Naive thymus-derived CD4-positive, alpha-beta T cell (primary cell): ENCODE data around the gene TTC36. TPM values are rescaled to one million over a fixed set of nuclear protein-coding genes. Genes with fewer than 3 reads are reported as not detected.
A peak's percentile ranks its signal among the peaks of the same experiment; 100 is the strongest.
"Not testable (repeated sequence)": the region's sequence is repeated elsewhere in the genome, so short reads cannot be mapped to it uniquely, and the experiment has no call there.

ENCODE experiments used
- ATAC-seq: fragments of 150-1000 bp; cut with Tn5 transposase; 2 replicates; pipeline ENCODE4 v1.10.0; 2021; ENCODE audit warnings: mild to moderate bottlenecking, moderate library complexity
- CTCF ChIA-PET: fragments of 350-600 bp; sonication (Branson Sonifier 250); formaldehyde crosslinking; loops from one replicate; lab custom pipeline; 2021; ENCODE audit warnings: antibody characterized with exemption; lab: Charles Lee
- POLR2A ChIA-PET: fragments of 350-600 bp; sonication (Branson Sonifier 250); formaldehyde crosslinking; loops from one replicate; lab custom pipeline; 2021; ENCODE audit warnings: antibody characterized with exemption, inconsistent platforms; lab: Charles Lee
- DNase-seq, 9 donors: peaks; one replicate each; pipeline versions ENCODE4 v3.0.0 to v3.0.0-alpha.2; 2020 to 2022; ENCODE audit warnings: mixed read lengths in 1 of 9
- H3K27ac ChIP-seq: one replicate; pipeline ENCODE4 v1.7.0; 2013; ENCODE audit warnings: mild to moderate bottlenecking, low read depth, low read length, moderate library complexity
- H3K27me3 ChIP-seq, 2 donors: one replicate each; pipeline ENCODE4 v1.7.0; 2013; ENCODE audit warnings: low read length in 2 of 2, mild to moderate bottlenecking in 2 of 2, moderate library complexity in 2 of 2; ENCODE audit not compliant: control insufficient read depth in 2 of 2, insufficient read depth in 2 of 2
- H3K36me3 ChIP-seq, 3 experiments: 1 replicate in 2 of 3; 2 replicates in 1 of 3; pipeline ENCODE4 v1.7.0; 2013; ENCODE audit warnings: low read length in 3 of 3, mild to moderate bottlenecking in 3 of 3, moderate library complexity in 1 of 3; ENCODE audit not compliant: insufficient read depth in 3 of 3, control insufficient read depth in 2 of 3
- H3K4me1 ChIP-seq, 2 donors: one replicate each; pipeline ENCODE4 v1.7.0; 2013; ENCODE audit warnings: low read length in 2 of 2, mild to moderate bottlenecking in 2 of 2, moderate library complexity in 1 of 2; ENCODE audit not compliant: control insufficient read depth in 2 of 2, insufficient read depth in 2 of 2
- H3K4me3 ChIP-seq: 2 replicates; pipeline ENCODE4 v1.7.0; 2013; ENCODE audit warnings: mild to moderate bottlenecking, low read length
- H3K9me3 ChIP-seq, 3 experiments: 1 replicate in 2 of 3; 2 replicates in 1 of 3; pipeline ENCODE4 v1.7.0; 2013; ENCODE audit warnings: low read length in 3 of 3; ENCODE audit not compliant: control insufficient read depth in 2 of 3
- H3K27ac Mint-ChIP-seq, 9 donors: one replicate each; pipeline ENCODE4 v1.8.0; 2020 to 2022; ENCODE audit warnings: mixed read lengths in 9 of 9, mild to moderate bottlenecking in 8 of 9, moderate library complexity in 5 of 9, inconsistent platforms in 2 of 9
- H3K27me3 Mint-ChIP-seq, 5 donors: one replicate each; pipeline ENCODE4 v1.8.0; 2021 to 2022; ENCODE audit warnings: mixed read lengths in 5 of 5, mild to moderate bottlenecking in 1 of 5
- H3K36me3 Mint-ChIP-seq, 5 donors: one replicate each; pipeline ENCODE4 v1.8.0; 2020 to 2022; ENCODE audit warnings: mixed read lengths in 5 of 5, mild to moderate bottlenecking in 3 of 5, inconsistent platforms in 1 of 5
- H3K4me1 Mint-ChIP-seq, 7 donors: one replicate each; pipeline ENCODE4 v1.8.0; 2020 to 2022; ENCODE audit warnings: mixed read lengths in 7 of 7, mild to moderate bottlenecking in 3 of 7, inconsistent platforms in 1 of 7
- H3K4me3 Mint-ChIP-seq, 10 donors: one replicate each; pipeline ENCODE4 v1.8.0; 2020 to 2022; ENCODE audit warnings: mild to moderate bottlenecking in 10 of 10, mixed read lengths in 10 of 10, moderate library complexity in 6 of 10, inconsistent platforms in 2 of 10
- H3K9me3 Mint-ChIP-seq, 11 donors: one replicate each; pipeline ENCODE4 v1.8.0; 2020 to 2022; ENCODE audit warnings: mixed read lengths in 11 of 11, mild to moderate bottlenecking in 4 of 11, inconsistent platforms in 1 of 11, moderate library complexity in 1 of 11
- intact Hi-C, 2 donors: fragments of 100-400 bp; cut with micrococcal nuclease; formaldehyde crosslinking; loops; one replicate each; pipeline ENCODE4 v1.15.1; 2023
- polyA plus RNA-seq, 2 donors: library from polyadenylated mRNA; unstranded; fragments of 300-500 nt; fragmentation: Illumina TruSeq; gene quantifications; one replicate each; pipeline ENCODE4 v1.2.3, GENCODE V29; 2021
- total RNA-seq, 6 experiments: library from RNA in 5 of 6; stranded (reverse) in 5 of 6; gene quantifications; 1 replicate in 5 of 6; 2 replicates in 1 of 6; pipeline ENCODE4 v1.2.3 and lab custom pipeline; 2021 to 2026

TTC36 gene
- total and polyA plus RNA-seq, 7 experiments from 2014 or later = 0.29 to 2.7 (median 1.1) TPM

GRCh38 chr11:118570787-118571186 lies 43.5 kb downstream of the TTC36 start:
- peak overlapping the region; percentile 100 for H3K27ac ChIP-seq
- H3K27me3 Mint-ChIP-seq = no peaks in the 10 kb centered on the region
- POLR2A ChIA-PET = interaction anchor here (0.6 to 3.8 kb wide), 5 partner anchors 9 to 213 kb away, joined by 3 to 27 read pairs (median 3); no protein-coding TSS in a partner anchor
- peak overlapping the region in 6 of 10 donors; percentile 10 to 99 (median 64) for H3K4me3 Mint-ChIP-seq
- peaks cover 25 to 31% of the 10 kb centered on the region in 2 donors for H3K4me1 ChIP-seq
- DNase-seq = no peak
- no peak overlapping the region for H3K4me3 ChIP-seq
- H3K27ac Mint-ChIP-seq = peak overlapping the region in 8 of 9 donors; percentile 92 to 98 (median 98)
- H3K36me3 ChIP-seq = peaks cover 0 to 7% (median 0%) of the 10 kb centered on the region in 3 experiments
- H3K36me3 Mint-ChIP-seq = peaks cover 0 to 7% (median 0%) of the 10 kb centered on the region in 5 donors
- H3K4me1 Mint-ChIP-seq = peaks cover 29 to 47% (median 40%) of the 10 kb centered on the region in 7 donors
- no peaks in the 10 kb centered on the region for H3K9me3 ChIP-seq
- CTCF ChIA-PET = no interaction called here
- no peaks in the 10 kb centered on the region for H3K27me3 ChIP-seq
- H3K9me3 Mint-ChIP-seq = peaks cover 0 to 2% (median 0%) of the 10 kb centered on the region in 11 donors
- ATAC-seq = no peak
- intact Hi-C loops = loop anchor here (5.0 kb wide), 5 partner anchors 228 to 583 kb away; partner anchors contain the start of genes BCL9L (in 1 of the 2), CD3D (in 1 of the 2), CD3G (in 1 of the 2) and CENATAC (in 1 of the 2)

- H3K9me3 ChIP-seq, H3K36me3 ChIP-seq, H3K9me3 Mint-ChIP-seq, ATAC-seq, H3K27me3 ChIP-seq, H3K27me3 Mint-ChIP-seq, H3K36me3 Mint-ChIP-seq: not testable (repeated sequence)
- Histone ChIP-seq H3K4me3 (peak overlapping the region; percentile 98), H3K27ac (peak overlapping the region; percentile 100), H3K4me1 (peaks cover 26 to 36% of the 10 kb centered on the region in 2 donors)
- H3K27ac Mint-ChIP-seq = peak overlapping the region; percentile 92 to 98 (median 98)
- POLR2A ChIA-PET = interaction anchor here (0.6 to 3.8 kb wide), 17 partner anchors 8 to 809 kb away, joined by 3 to 27 read pairs (median 3); partner anchors contain the start of genes CENATAC, KMT2A, RPS25 and TRAPPC4
- peak in 3 of 9 donors; percentile 4 to 23 (median 11) for DNase-seq
- H3K4me1 Mint-ChIP-seq = peaks cover 32 to 51% (median 45%) of the 10 kb centered on the region in 7 donors
- peak overlapping the region; percentile 83 to 99 (median 96) for H3K4me3 Mint-ChIP-seq
- CTCF ChIA-PET = interaction anchor here (0.7 kb wide), 1 partner anchor 236 kb away, joined by 4 read pairs; no protein-coding TSS in a partner anchor
- intact Hi-C loops = loop anchor here (1.0 to 5.0 kb wide), 12 partner anchors 37 to 584 kb away; partner anchors contain the start of genes ATP5MG (in 2 of the 2), CENATAC (in 2 of the 2), BCL9L (in 1 of the 2) and CD3D (in 1 of the 2)
These were observed 44.4 kb downstream of the TTC36 start for GRCh38 chr11:118571701-118572060.

GRCh38 chr11:118572061-118572980 lies 45.0 kb downstream of the TTC36 start, which contains the start of gene ARCN1:
Gene ARCN1, plus strand, starts transcription at chr11:118572409. Its CDS starts 139 bp downstream, at chr11:118572548.
- POLR2A ChIA-PET = interaction anchor here (0.6 to 3.8 kb wide), 19 partner anchors 8 to 809 kb away, joined by 3 to 27 read pairs (median 3); partner anchors contain the start of genes CENATAC, KMT2A, RPS25 and TRAPPC4
- DNase-seq (peak; percentile 58 to 82 (median 79)), ATAC-seq (peak; percentile 94)
- Mint-ChIP-seq H3K4me1 (peaks cover 35 to 58% (median 50%) of the 10 kb centered on the region in 7 donors), H3K4me3 (peak within 1 kb of the TSS; percentile 83 to 99 (median 96)), H3K9me3 (peaks cover 0 to 2% (median 0%) of the 10 kb centered on the region in 11 donors), H3K27ac (peak within 1 kb of the TSS; percentile 92 to 98 (median 98)), H3K36me3 (peaks cover 0 to 9% (median 2%) of the 10 kb centered on the region in 5 donors), H3K27me3 (no peaks in the 10 kb centered on the region)
- CTCF ChIA-PET = interaction anchor here (0.7 to 1.3 kb wide), 2 partner anchors 37 to 236 kb away, joined by 3 to 4 read pairs; no protein-coding TSS in a partner anchor
- Histone ChIP-seq H3K27ac (peak within 1 kb of the TSS; percentile 100), H3K4me1 (peaks cover 26 to 36% of the 10 kb centered on the region in 2 donors), H3K27me3 (no peaks in the 10 kb centered on the region), H3K4me3 (peak within 1 kb of the TSS; percentile 98), H3K36me3 (peaks cover 0 to 10% (median 0%) of the 10 kb centered on the region in 3 experiments), H3K9me3 (no peaks in the 10 kb centered on the region)
- intact Hi-C loops = loop anchor here (1.0 to 5.0 kb wide), 12 partner anchors 36 to 585 kb away; partner anchors contain the start of genes ATP5MG (in 2 of the 2), CENATAC (in 2 of the 2), BCL9L (in 1 of the 2) and CD3D (in 1 of the 2)

- POLR2A ChIA-PET = interaction anchor here (1.1 to 3.8 kb wide), 6 partner anchors 11 to 254 kb away, joined by 3 to 27 read pairs (median 5); partner anchors contain the start of gene KMT2A
- peak overlapping the region; percentile 83 to 99 (median 96) for H3K4me3 Mint-ChIP-seq
- peaks cover 26 to 36% of the 10 kb centered on the region in 2 donors for H3K4me1 ChIP-seq
These were observed 45.8 kb downstream of the TTC36 start for GRCh38 chr11:118572981-118573550.

GRCh38 chr11:118574636-118575035 lies 47.4 kb downstream of the TTC36 start:
- Histone ChIP-seq H3K27ac (peak overlapping the region; percentile 40), H3K9me3 (no peaks in the 10 kb centered on the region), H3K36me3 (peaks cover 0 to 12% (median 0%) of the 10 kb centered on the region in 3 experiments), H3K4me3 (no peak overlapping the region), H3K27me3 (no peaks in the 10 kb centered on the region), H3K4me1 (peaks cover 26 to 36% of the 10 kb centered on the region in 2 donors)
- POLR2A ChIA-PET = interaction anchor here (3.8 kb wide), 1 partner anchor 35 kb away, joined by 27 read pairs; no protein-coding TSS in a partner anchor
- intact Hi-C loops = loop anchor here (5.0 kb wide), 5 partner anchors 232 to 587 kb away; partner anchors contain the start of genes BCL9L (in 1 of the 2), CD3D (in 1 of the 2), CD3G (in 1 of the 2) and CENATAC (in 1 of the 2)
- DNase-seq = no peak
- Mint-ChIP-seq H3K36me3 (peaks cover 0 to 12% (median 5%) of the 10 kb centered on the region in 5 donors), H3K4me1 (peaks cover 46 to 75% (median 66%) of the 10 kb centered on the region in 7 donors), H3K27me3 (no peaks in the 10 kb centered on the region), H3K4me3 (peak overlapping the region; percentile 51 to 94 (median 68)), H3K9me3 (peaks cover 0 to 2% (median 0%) of the 10 kb centered on the region in 11 donors), H3K27ac (peak overlapping the region in 6 of 9 donors; percentile 32 to 74 (median 54))
- CTCF ChIA-PET = no interaction called here
- no peak for ATAC-seq

More at GRCh38 chr11:118572981-118573550, 45.8 kb downstream of the TTC36 start:
- Mint-ChIP-seq H3K27ac (peak overlapping the region; percentile 92 to 98 (median 98)), H3K27me3 (no peaks in the 10 kb centered on the region), H3K36me3 (peaks cover 0 to 12% (median 5%) of the 10 kb centered on the region in 5 donors), H3K4me1 (peaks cover 38 to 63% (median 55%) of the 10 kb centered on the region in 7 donors), H3K9me3 (peaks cover 0 to 2% (median 0%) of the 10 kb centered on the region in 11 donors)
- peak overlapping the region; percentile 98 for H3K4me3 ChIP-seq
- intact Hi-C loops = loop anchor here (1.0 to 5.0 kb wide), 14 partner anchors 8 to 586 kb away; partner anchors contain the start of genes ATP5MG (in 2 of the 2), CENATAC (in 2 of the 2), IFT46 (in 2 of the 2) and RPS25 (in 2 of the 2)
- DNase-seq (peak in 8 of 9 donors; percentile 21 to 39 (median 30)), ATAC-seq (peak; percentile 47)
- H3K36me3 ChIP-seq = peaks cover 0 to 12% (median 0%) of the 10 kb centered on the region in 3 experiments
- H3K27me3 ChIP-seq = no peaks in the 10 kb centered on the region
- H3K27ac ChIP-seq = peak overlapping the region; percentile 100
- CTCF ChIA-PET = interaction anchor here (1.3 kb wide), 1 partner anchor 36 kb away, joined by 3 read pairs; no protein-coding TSS in a partner anchor
- no peaks in the 10 kb centered on the region for H3K9me3 ChIP-seq
